Measurements from ENCODE around the gene SIDT1. TPM values are rescaled to one million over a fixed set of nuclear protein-coding genes. Genes with fewer than 3 reads are reported as not detected.

The SIDT1 gene
- total RNA-seq, 2 donors from 2014 or later = 1.6 to 14.0 TPM

- Histone ChIP-seq H3K27ac (no peak overlapping the region), H3K9me3 (no peaks in the 10 kb centered on the region), H3K4me3 (no peak overlapping the region), H3K27me3 (replicated peaks; ENCODE audit: insufficient read depth) (no peaks in the 10 kb centered on the region), H3K4me1 (ENCODE audit: control insufficient read depth in 1 of 2, low read depth in 2 of 2) (no peaks in the 10 kb centered on the region), H3K36me3 (no peaks in the 10 kb centered on the region)
- no peak for ATAC-seq (ENCODE audit: insufficient number of reproducible peaks, low FRiP score, low read depth)
- TF ChIP-seq CTCF (IDR thresholded peaks at IDR 0.05) = no peak
- DNase-seq (ENCODE audit: low spot score) = no peak
These were observed 65.4 kb downstream of the SIDT1 start for GRCh38 chr3:113597596-113598354.

GRCh38 chr3:113600418-113601182, 68.2 kb downstream of the SIDT1 start:
- Histone ChIP-seq H3K27me3 (replicated peaks; ENCODE audit: insufficient read depth) (no peaks in the 10 kb centered on the region), H3K4me3 (no peak overlapping the region), H3K9me3 (no peaks in the 10 kb centered on the region), H3K36me3 (no peaks in the 10 kb centered on the region), H3K27ac (no peak overlapping the region), H3K4me1 (ENCODE audit: control insufficient read depth in 1 of 2, low read depth in 2 of 2) (no peaks in the 10 kb centered on the region)
- ATAC-seq (ENCODE audit: insufficient number of reproducible peaks, low FRiP score, low read depth) (no peak), DNase-seq (ENCODE audit: low spot score) (no peak)
- TF ChIP-seq CTCF (IDR thresholded peaks at IDR 0.05) = no peak

- Histone ChIP-seq H3K27me3 (replicated peaks; ENCODE audit: insufficient read depth) (no peaks in the 10 kb centered on the region), H3K27ac (no peak overlapping the region), H3K9me3 (no peaks in the 10 kb centered on the region), H3K4me1 (ENCODE audit: control insufficient read depth in 1 of 2, low read depth in 2 of 2) (no peaks in the 10 kb centered on the region), H3K4me3 (no peak overlapping the region), H3K36me3 (no peaks in the 10 kb centered on the region)
- no peak for TF ChIP-seq CTCF (IDR thresholded peaks at IDR 0.05)
- no peak for ATAC-seq (ENCODE audit: insufficient number of reproducible peaks, low FRiP score, low read depth)
- no peak for DNase-seq (ENCODE audit: low spot score)
These were observed 68.9 kb downstream of the SIDT1 start for GRCh38 chr3:113601240-113601639.

GRCh38 chr3:113602256-113602655, 69.9 kb downstream of the SIDT1 start:
- Histone ChIP-seq H3K9me3 (no peaks in the 10 kb centered on the region), H3K4me1 (ENCODE audit: control insufficient read depth in 1 of 2, low read depth in 2 of 2) (no peaks in the 10 kb centered on the region), H3K27me3 (replicated peaks; ENCODE audit: insufficient read depth) (no peaks in the 10 kb centered on the region), H3K27ac (no peak overlapping the region), H3K36me3 (no peaks in the 10 kb centered on the region), H3K4me3 (no peak overlapping the region)
- ATAC-seq (ENCODE audit: insufficient number of reproducible peaks, low FRiP score, low read depth) = no peak
- TF ChIP-seq CTCF (IDR thresholded peaks at IDR 0.05) = no peak
- no peak for DNase-seq (ENCODE audit: low spot score)

- no peak for DNase-seq (ENCODE audit: low spot score)
- Histone ChIP-seq H3K27me3 (replicated peaks; ENCODE audit: insufficient read depth) (no peaks in the 10 kb centered on the region), H3K36me3 (no peaks in the 10 kb centered on the region), H3K4me1 (ENCODE audit: control insufficient read depth in 1 of 2, low read depth in 2 of 2) (no peaks in the 10 kb centered on the region), H3K27ac (no peak overlapping the region), H3K9me3 (no peaks in the 10 kb centered on the region), H3K4me3 (no peak overlapping the region)
- no peak for ATAC-seq (ENCODE audit: insufficient number of reproducible peaks, low FRiP score, low read depth)
- TF ChIP-seq CTCF (IDR thresholded peaks at IDR 0.05) = no peak
These were observed 70.5 kb downstream of the SIDT1 start for GRCh38 chr3:113602836-113603235.
